GM18505 (cell line): ENCODE results near the gene SMIM38.

Experiments used
- ATAC-seq: cut with Tn5 transposase; IDR thresholded peaks from one replicate; pipeline ENCODE4 v1.9.1; 2021; ENCODE audit not compliant: unreplicated experiment
- POLR2A ChIP-seq: IDR thresholded peaks from 4 replicates; pipeline ENCODE4 v1.6.1; 2011; ENCODE audit warnings: borderline replicate concordance; ENCODE audit not compliant: insufficient read depth, insufficient read length; ENCODE audit errors: extremely low read depth

Gene SMIM38

GRCh38 chr11:69155302-69156234 lies at the start of gene SMIM38:
Gene SMIM38 (plus strand): TSS chr11:69155935. CDS start chr11:69157847, 1,912 bp downstream.
- peak; percentile 9 for TF ChIP-seq POLR2A
- no peak for ATAC-seq

- TF ChIP-seq POLR2A = no peak
- no peak for ATAC-seq
Observed at GRCh38 chr11:69106031-69106811, 49.5 kb upstream of the SMIM38 start.

GRCh38 chr11:69107413-69107812 lies 48.3 kb upstream of the SMIM38 start:
- no peak for ATAC-seq
- TF ChIP-seq POLR2A = no peak

- ATAC-seq = no peak
- no peak for TF ChIP-seq POLR2A
Observed at GRCh38 chr11:69108030-69108429, 47.7 kb upstream of the SMIM38 start.

GRCh38 chr11:69108559-69108958 lies 47.2 kb upstream of the SMIM38 start:
- no peak for ATAC-seq
- TF ChIP-seq POLR2A = no peak

- no peak for TF ChIP-seq POLR2A
- no peak for ATAC-seq
Observed at GRCh38 chr11:69109101-69109500, 46.6 kb upstream of the SMIM38 start.

- no peak for ATAC-seq
- TF ChIP-seq POLR2A = no peak
Observed at GRCh38 chr11:69110451-69110850, 45.3 kb upstream of the SMIM38 start.

GRCh38 chr11:69111624-69112542 lies 43.9 kb upstream of the SMIM38 start:
- TF ChIP-seq POLR2A = no peak
- ATAC-seq = no peak

- ATAC-seq = no peak
- TF ChIP-seq POLR2A = no peak
Observed at GRCh38 chr11:69113226-69113625, 42.5 kb upstream of the SMIM38 start.

GRCh38 chr11:69113646-69114340 lies 41.9 kb upstream of the SMIM38 start:
- no peak for ATAC-seq

GRCh38 chr11:69114362-69114761 lies 41.4 kb upstream of the SMIM38 start:
- no peak for TF ChIP-seq POLR2A
- ATAC-seq = no peak

More at GRCh38 chr11:69113646-69114340, 41.9 kb upstream of the SMIM38 start:
- TF ChIP-seq POLR2A = no peak
